ENCODE data around the gene ATP1B2. TPM values are rescaled to one million over a fixed set of nuclear protein-coding genes. Genes with fewer than 3 reads are reported as not detected.

Gene ATP1B2
- total RNA-seq, 2 donors from 2014 or later, result 0.25 TPM; not detected in 1

DNA sequence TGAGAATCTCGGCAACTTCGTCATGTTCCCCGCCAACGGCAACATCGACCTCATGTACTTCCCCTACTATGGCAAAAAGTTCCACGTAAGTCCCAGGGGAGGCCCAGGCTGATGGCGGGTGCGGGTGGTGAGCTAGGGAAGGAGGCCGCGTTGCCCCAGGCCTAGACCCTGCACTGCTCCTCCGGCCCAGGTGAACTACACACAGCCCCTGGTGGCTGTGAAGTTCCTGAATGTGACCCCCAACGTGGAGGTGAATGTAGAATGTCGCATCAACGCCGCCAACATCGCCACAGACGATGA lies 4.8 kb downstream of the ATP1B2 start:
- DNase-seq (ENCODE audit: low spot score in 2 of 2) (no peak), ATAC-seq (no peak)
- H3K9me3 Mint-ChIP-seq, result no peaks in the 10 kb centered on the region

GRCh38 chr17:7656958-7657609 lies 6.4 kb downstream of the ATP1B2 start:
- DNase-seq (ENCODE audit: low spot score in 2 of 2) (no peak), ATAC-seq (no peak)
- no peaks in the 10 kb centered on the region for H3K9me3 Mint-ChIP-seq
- H3K27ac Mint-ChIP-seq, result no peak overlapping the region
- H3K36me3 Mint-ChIP-seq, result no peaks in the 10 kb centered on the region

More for the DNA sequence above, 4.8 kb downstream of the ATP1B2 start:
- no peaks in the 10 kb centered on the region for H3K36me3 Mint-ChIP-seq
- no peak overlapping the region for H3K27ac Mint-ChIP-seq

GRCh38 chr17:7667656-7668406 lies 17.1 kb downstream of the ATP1B2 start:
- Mint-ChIP-seq H3K27ac (peak overlapping the region; percentile 49 to 81), H3K36me3 (peaks cover 0 to 11% of the 10 kb centered on the region in 2 donors), H3K9me3 (no peaks in the 10 kb centered on the region)
- no peak for ATAC-seq
- no peak for DNase-seq (ENCODE audit: low spot score in 2 of 2)

- no peak for DNase-seq (ENCODE audit: low spot score in 2 of 2)
- peaks cover 4 to 18% of the 10 kb centered on the region in 2 donors for H3K36me3 Mint-ChIP-seq
- H3K9me3 Mint-ChIP-seq, result peaks cover 0 to 3% of the 10 kb centered on the region in 2 donors
- no peak for ATAC-seq
- H3K27ac Mint-ChIP-seq, result no peak overlapping the region
Measured at GRCh38 chr17:7668482-7668881, 17.8 kb downstream of the ATP1B2 start.

DNA sequence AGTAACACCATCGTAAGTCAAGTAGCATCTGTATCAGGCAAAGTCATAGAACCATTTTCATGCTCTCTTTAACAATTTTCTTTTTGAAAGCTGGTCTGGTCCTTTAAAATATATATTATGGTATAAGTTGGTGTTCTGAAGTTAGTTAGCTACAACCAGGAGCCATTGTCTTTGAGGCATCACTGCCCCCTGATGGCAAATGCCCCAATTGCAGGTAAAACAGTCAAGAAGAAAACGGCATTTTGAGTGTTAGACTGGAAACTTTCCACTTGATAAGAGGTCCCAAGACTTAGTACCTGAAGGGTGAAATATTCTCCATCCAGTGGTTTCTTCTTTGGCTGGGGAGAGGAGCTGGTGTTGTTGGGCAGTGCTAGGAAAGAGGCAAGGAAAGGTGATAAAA lies 22.5 kb downstream of the ATP1B2 start:
- Mint-ChIP-seq H3K27ac (no peak overlapping the region), H3K9me3 (peaks cover 0 to 13% of the 10 kb centered on the region in 2 donors), H3K36me3 (peaks cover 12 to 35% of the 10 kb centered on the region in 2 donors)
- DNase-seq (ENCODE audit: low spot score in 2 of 2) (peak in 1 of 2 donors; percentile 57), ATAC-seq (no peak)

DNA sequence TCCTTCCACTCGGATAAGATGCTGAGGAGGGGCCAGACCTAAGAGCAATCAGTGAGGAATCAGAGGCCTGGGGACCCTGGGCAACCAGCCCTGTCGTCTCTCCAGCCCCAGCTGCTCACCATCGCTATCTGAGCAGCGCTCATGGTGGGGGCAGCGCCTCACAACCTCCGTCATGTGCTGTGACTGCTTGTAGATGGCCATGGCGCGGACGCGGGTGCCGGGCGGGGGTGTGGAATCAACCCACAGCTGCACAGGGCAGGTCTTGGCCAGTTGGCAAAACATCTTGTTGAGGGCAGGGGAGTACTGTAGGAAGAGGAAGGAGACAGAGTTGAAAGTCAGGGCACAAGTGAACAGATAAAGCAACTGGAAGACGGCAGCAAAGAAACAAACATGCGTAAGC lies 24.2 kb downstream of the ATP1B2 start:
- Mint-ChIP-seq H3K9me3 (peaks cover 0 to 13% of the 10 kb centered on the region in 2 donors), H3K27ac (no peak overlapping the region), H3K36me3 (peaks cover 12 to 35% of the 10 kb centered on the region in 2 donors)
- no peak for DNase-seq (ENCODE audit: low spot score in 2 of 2)
- ATAC-seq, result no peak

- DNase-seq (ENCODE audit: low spot score in 2 of 2) (no peak), ATAC-seq (no peak)
- H3K9me3 Mint-ChIP-seq, result peaks cover 0 to 13% of the 10 kb centered on the region in 2 donors
- peaks cover 12 to 35% of the 10 kb centered on the region in 2 donors for H3K36me3 Mint-ChIP-seq
- H3K27ac Mint-ChIP-seq, result peak overlapping the region; percentile 5 to 15
Measured at GRCh38 chr17:7676533-7676932, 25.8 kb downstream of the ATP1B2 start.

- Mint-ChIP-seq H3K36me3 (peaks cover 12 to 33% of the 10 kb centered on the region in 2 donors), H3K9me3 (peaks cover 0 to 13% of the 10 kb centered on the region in 2 donors), H3K27ac (peak overlapping the region; percentile 5 to 15)
- DNase-seq (ENCODE audit: low spot score in 2 of 2) (no peak), ATAC-seq (no peak)
Measured at GRCh38 chr17:7677388-7678067, 26.8 kb downstream of the ATP1B2 start.

DNA sequence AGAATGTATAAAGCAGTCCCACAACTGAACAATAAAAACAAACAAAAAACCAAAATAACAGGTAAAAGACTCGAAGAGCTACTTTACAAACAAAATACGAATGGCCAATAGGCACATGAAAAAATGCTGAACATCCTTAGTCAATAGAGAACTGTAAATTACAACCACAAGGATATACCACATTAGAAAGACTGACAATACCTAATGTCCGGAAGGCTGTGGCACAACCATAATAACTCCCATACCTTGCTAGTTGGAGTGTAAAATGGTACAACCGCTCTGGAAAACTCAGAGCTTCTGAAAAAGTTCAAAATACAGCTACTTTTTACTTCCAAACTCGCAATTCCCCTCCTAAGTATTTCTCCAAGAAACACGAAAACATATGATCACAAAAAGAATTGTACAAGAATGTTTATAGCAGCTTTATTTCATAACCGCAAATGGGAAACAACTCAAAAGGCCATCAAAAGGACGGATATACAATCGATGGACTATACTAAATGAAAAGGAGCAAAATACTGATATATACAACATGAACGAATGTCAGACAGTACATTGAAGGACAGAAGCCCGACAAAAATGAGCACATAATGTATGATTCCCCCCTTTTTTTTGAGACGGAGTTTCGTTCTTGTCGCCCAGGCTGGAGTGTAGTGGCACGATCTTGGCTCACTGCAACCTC lies 34.3 kb downstream of the ATP1B2 start:
- Mint-ChIP-seq H3K9me3 (no peaks in the 10 kb centered on the region), H3K36me3 (peaks cover 36 to 43% of the 10 kb centered on the region in 2 donors), H3K27ac (peak overlapping the region; percentile 99)
- no peak for ATAC-seq
- no peak for DNase-seq (ENCODE audit: low spot score in 2 of 2)

DNA sequence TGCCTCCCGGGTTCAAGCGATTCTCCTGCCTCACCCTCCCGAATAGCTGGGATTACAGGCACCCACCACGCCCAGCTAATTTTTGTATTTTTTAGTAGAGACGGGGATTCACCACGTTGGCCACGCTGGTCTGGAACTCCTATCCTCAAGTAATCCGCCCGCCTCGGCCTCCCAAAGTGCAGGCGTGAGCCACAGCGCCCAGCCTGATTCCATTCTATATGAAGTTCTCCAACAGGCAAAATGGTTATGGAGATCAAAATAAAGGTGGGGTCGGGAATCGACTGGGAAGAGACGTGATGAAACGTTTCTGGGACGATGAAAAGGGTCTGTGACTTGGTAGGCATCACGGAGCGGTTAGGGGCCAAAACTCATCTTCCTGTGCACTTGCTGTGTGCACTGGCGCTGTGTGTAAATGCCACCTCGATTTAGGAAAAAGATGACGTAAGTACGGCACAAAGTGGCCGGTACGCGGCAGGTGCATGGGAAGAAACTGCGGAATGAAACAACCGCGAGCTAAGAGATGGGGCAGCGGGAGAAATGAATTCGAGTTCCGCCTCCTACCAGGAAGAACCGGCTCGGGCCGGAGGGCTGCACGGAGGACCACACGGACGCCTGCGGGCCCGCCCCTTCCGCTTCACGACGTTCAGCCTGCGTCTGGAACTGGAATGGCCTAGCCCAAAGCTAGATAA lies 35.0 kb downstream of the ATP1B2 start:
- peaks cover 36 to 43% of the 10 kb centered on the region in 2 donors for H3K36me3 Mint-ChIP-seq
- DNase-seq (ENCODE audit: low spot score in 2 of 2), result peak; percentile 82 to 89
- peak; percentile 70 to 71 for ATAC-seq
- no peaks in the 10 kb centered on the region for H3K9me3 Mint-ChIP-seq
- peak overlapping the region; percentile 99 for H3K27ac Mint-ChIP-seq

DNA sequence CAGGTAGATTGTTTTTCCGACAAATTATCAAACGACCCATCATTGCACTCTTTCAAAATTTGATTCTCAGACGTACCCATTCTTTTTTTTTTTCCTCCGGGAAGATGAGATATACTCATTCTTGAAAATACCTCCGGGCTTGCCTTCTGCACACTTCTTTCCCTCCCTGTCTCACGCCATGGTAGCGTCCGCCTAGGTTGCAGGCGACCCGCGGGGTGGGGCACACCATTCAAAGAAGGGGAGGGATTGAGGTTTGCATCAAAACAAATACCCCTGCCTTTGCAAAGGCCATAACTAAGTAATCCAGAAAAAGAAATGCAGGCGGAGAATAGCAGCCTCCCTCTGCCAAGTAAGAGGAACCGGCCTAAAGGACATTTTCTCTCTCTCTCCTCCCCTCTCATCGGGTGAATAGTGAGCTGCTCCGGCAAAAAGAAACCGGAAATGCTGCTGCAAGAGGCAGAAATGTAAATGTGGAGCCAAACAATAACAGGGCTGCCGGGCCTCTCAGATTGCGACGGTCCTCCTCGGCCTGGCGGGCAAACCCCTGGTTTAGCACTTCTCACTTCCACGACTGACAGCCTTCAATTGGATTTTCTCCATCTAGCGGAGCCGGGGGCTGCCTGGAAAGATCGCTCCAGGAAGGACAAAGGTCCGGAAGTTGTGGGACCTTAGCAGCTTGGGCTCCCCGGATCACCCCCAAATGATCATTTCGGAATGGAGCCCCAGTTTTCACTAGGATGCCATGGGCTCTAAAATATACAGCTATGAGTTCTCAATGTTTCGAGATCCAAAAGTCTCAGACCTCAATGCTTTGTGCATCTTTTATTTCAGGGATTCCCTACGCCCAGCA lies 35.7 kb downstream of the ATP1B2 start:
- peak overlapping the region; percentile 99 for H3K27ac Mint-ChIP-seq
- no peaks in the 10 kb centered on the region for H3K9me3 Mint-ChIP-seq
- peaks cover 36 to 43% of the 10 kb centered on the region in 2 donors for H3K36me3 Mint-ChIP-seq
- DNase-seq (ENCODE audit: low spot score in 2 of 2), result peak; percentile 79 to 85
- peak; percentile 40 to 56 for ATAC-seq

GRCh38 chr17:7687072-7687907 lies 36.6 kb downstream of the ATP1B2 start, which contains the start of gene TP53:
Gene TP53 (minus strand): TSS chr17:7687490. CDS start chr17:7676594, 10,896 bp downstream.
- Mint-ChIP-seq H3K9me3 (no peaks in the 10 kb centered on the region), H3K27ac (peak within 1 kb of the TSS; percentile 99), H3K36me3 (peaks cover 36 to 43% of the 10 kb centered on the region in 2 donors)
- ATAC-seq (peak; percentile 54 to 60), DNase-seq (ENCODE audit: low spot score in 2 of 2) (peak; percentile 86 to 88)

DNA sequence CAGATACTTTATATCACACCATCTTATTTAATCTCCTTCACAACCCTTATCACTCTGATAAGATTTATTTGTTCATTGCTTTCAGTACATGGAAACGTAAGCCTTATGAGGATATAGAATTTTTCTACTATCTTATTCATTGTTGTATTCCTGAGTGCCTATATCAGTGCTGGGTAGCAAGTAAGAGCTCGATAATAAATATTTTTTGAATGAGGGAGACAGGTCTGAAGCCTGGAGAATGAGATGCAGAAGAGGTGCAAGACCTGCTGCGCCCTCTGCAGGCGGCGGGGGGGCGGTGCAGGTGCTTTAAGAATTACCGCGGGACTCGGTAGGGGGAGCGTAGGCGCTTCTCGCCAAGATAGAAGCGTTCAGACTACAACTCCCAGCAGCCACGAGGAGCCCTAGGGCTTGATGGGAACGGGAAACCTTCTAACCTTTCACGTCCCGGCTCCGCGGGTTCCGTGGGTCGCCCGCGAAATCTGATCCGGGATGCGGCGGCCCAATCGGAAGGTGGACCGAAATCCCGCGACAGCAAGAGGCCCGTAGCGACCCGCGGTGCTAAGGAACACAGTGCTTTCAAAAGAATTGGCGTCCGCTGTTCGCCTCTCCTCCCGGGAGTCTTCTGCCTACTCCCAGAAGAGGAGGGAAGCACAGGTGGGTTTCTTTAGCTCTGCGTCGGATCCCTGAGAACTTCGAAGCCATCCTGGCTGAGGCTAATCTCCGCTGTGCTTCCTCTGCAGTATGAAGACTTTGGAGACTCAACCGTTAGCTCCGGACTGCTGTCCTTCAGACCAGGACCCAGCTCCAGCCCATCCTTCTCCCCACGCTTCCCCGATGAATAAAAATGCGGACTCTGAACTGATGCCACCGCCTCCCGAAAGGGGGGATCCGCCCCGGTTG lies 37.4 kb downstream of the ATP1B2 start, which contains the start of gene WRAP53:
TSS of gene WRAP53 (plus strand) at position 570 of the 900 bp plus-strand sequence. CDS start at position 742, 172 bp downstream.
- DNase-seq (ENCODE audit: low spot score in 2 of 2) (peak; percentile 94 to 97), ATAC-seq (peak; percentile 78 to 83)
- peaks cover 36 to 46% of the 10 kb centered on the region in 2 donors for H3K36me3 Mint-ChIP-seq
- peak within 1 kb of the TSS; percentile 99 for H3K27ac Mint-ChIP-seq
- H3K9me3 Mint-ChIP-seq, result no peaks in the 10 kb centered on the region

Data from activated naive CD4-positive, alpha-beta T cell treated with anti-CD3 and anti-CD28 coated beads, Interleukin-2, amount 50 U/mL, for 72 hours (primary cell).